ENCODE data around the gene EPHB2. TPM values are rescaled to one million over a fixed set of nuclear protein-coding genes. Genes with fewer than 3 reads are reported as not detected.

Gene EPHB2
- total and polyA plus RNA-seq, 2 of the 4 experiments (the other 2 are of a cell fraction), result 52.3 to 58.8 TPM

GRCh38 chr1:22772014-22772413, 61.4 kb downstream of the EPHB2 start:
- no peak overlapping the region for H3K18ac ChIP-seq (ENCODE audit: low read depth, low read length)
- no peaks in the 10 kb centered on the region for H3K36me3 ChIP-seq (ENCODE audit: control insufficient read depth, insufficient read depth, low read length)
- H3K27me3 ChIP-seq (ENCODE audit: control insufficient read depth, insufficient read depth, low read length), result no peaks in the 10 kb centered on the region
- H2AK9ac ChIP-seq (replicated peaks; ENCODE audit: low read depth, low read length, poor library complexity), result no peak overlapping the region
- no peak overlapping the region for H4K91ac ChIP-seq (ENCODE audit: insufficient read depth, low read depth, low read length)
- no peak overlapping the region for H3K4me3 ChIP-seq (ENCODE audit: insufficient read depth, low read depth, low read length)
- DNase-seq (no peak), ATAC-seq (ENCODE audit: low read depth) (no peak)
- in situ Hi-C loops (cut with MboI; ENCODE audit: low sequenced_read_pairs) (no loop called here), dilution Hi-C loops (cut with HindIII; ENCODE audit: low sequenced_read_pairs, unreplicated experiment) (no loop called here), intact Hi-C loops (cut with micrococcal nuclease) (no loop called here)
- H3K27ac ChIP-seq (ENCODE audit: insufficient read depth, low read length), result no peak overlapping the region
- H3K4me2 ChIP-seq (ENCODE audit: low read depth, low read length), result no peak overlapping the region
- TF ChIP-seq USF2 (IDR thresholded peaks at IDR 0.05; ENCODE audit: low read depth, low read length) (no peak), RFX5 (IDR thresholded peaks at IDR 0.05; ENCODE audit: low read depth, low read length) (no peak), POLR2A (IDR thresholded peaks at IDR 0.05; ENCODE audit: low read depth, low read length) (no peak), RAD21 (IDR thresholded peaks at IDR 0.05; ENCODE audit: low read length) (no peak), MAFK (IDR thresholded peaks at IDR 0.05; ENCODE audit: low read depth, low read length) (no peak), MAZ (IDR thresholded peaks at IDR 0.05; ENCODE audit: borderline replicate concordance, low read depth, low read length) (no peak), ELK1 (IDR thresholded peaks at IDR 0.05; ENCODE audit: borderline replicate concordance, low read depth, low read length) (no peak), FOS (IDR thresholded peaks at IDR 0.05; ENCODE audit: low read depth, low read length) (no peak), MXI1 (IDR thresholded peaks at IDR 0.05; ENCODE audit: borderline replicate concordance, low read depth, low read length) (no peak), BHLHE40 (IDR thresholded peaks at IDR 0.05; ENCODE audit: low read depth, low read length) (no peak), CHD1 (IDR thresholded peaks at IDR 0.05; ENCODE audit: low read depth, low read length) (no peak)
- no peaks in the 10 kb centered on the region for H3K9me3 ChIP-seq (ENCODE audit: control insufficient read depth, insufficient read depth, low read length)
- H3K56ac ChIP-seq (ENCODE audit: extremely low read depth, insufficient read depth, low read length), result no peak overlapping the region
- POLR2A ChIA-PET (ENCODE audit: unreplicated experiment), result no interaction called here
- no peak overlapping the region for H2AK5ac ChIP-seq (ENCODE audit: low read depth, low read length)
- no peak overlapping the region for H3K9ac ChIP-seq (ENCODE audit: low read depth, low read length)
- peaks cover 6% of the 10 kb centered on the region; the same call in 1 of the 2 replicates for H3K4me1 ChIP-seq (ENCODE audit: control insufficient read depth, insufficient read depth, low read length)
- no peak overlapping the region for H3K4ac ChIP-seq (ENCODE audit: low read depth, low read length)
- no peak overlapping the region for H3K14ac ChIP-seq (replicated peaks; ENCODE audit: low read depth, low read length)
- peaks cover 27 to 92% of the 10 kb centered on the region in 2 experiments for H3K79me1 ChIP-seq (ENCODE audit: low read depth in 1 of 2, low read length in 2 of 2)
- H2BK5ac ChIP-seq (ENCODE audit: low read depth, low read length, poor library complexity, severe bottlenecking), result no peak overlapping the region
- no peak overlapping the region for H2AFZ ChIP-seq (replicated peaks; ENCODE audit: low read length, poor library complexity)
- H2BK20ac ChIP-seq (ENCODE audit: low read depth, low read length), result no peak overlapping the region
- H2BK120ac ChIP-seq (ENCODE audit: low read depth, low read length), result no peak overlapping the region
- H4K5ac ChIP-seq (ENCODE audit: low read depth, low read length), result no peak overlapping the region
- no peak overlapping the region for H2BK15ac ChIP-seq (ENCODE audit: low read depth, low read length)
- 69% methylated on average over 2 of the region's 13 CpGs; no CpG with 5 or more reads in 1 of the 2 experiments for WGBS, 2 experiments (ENCODE audit: extremely low coverage in 2 of 2, insufficient read length in 1 of 2)
- H4K8ac ChIP-seq (ENCODE audit: low read depth in 2 of 2, low read length in 2 of 2), result no peak overlapping the region
- H4K20me1 ChIP-seq (ENCODE audit: insufficient read depth, low read length), result peaks cover 78% of the 10 kb centered on the region
- CTCF ChIA-PET, result no interaction called here
- no peak overlapping the region for H3K23ac ChIP-seq (ENCODE audit: low read depth, low read length)
- BruUV-seq (replicated peaks), result no TSS peak
- H3K9me1 ChIP-seq (ENCODE audit: insufficient read depth, low read length), result peaks cover 10% of the 10 kb centered on the region; the same call in 1 of the 2 replicates

Data from IMR-90 (cell line).